GM21360 (cell line): ENCODE results near the gene RTL10.
A peak's percentile ranks its signal among the peaks of the same experiment; 100 is the strongest.

Source experiments
- ATAC-seq: cut with Tn5 transposase; IDR thresholded peaks from one replicate; pipeline ENCODE4 v1.9.1; 2021; ENCODE audit warnings: mild to moderate bottlenecking, moderate library complexity; ENCODE audit not compliant: unreplicated experiment

RTL10 gene

GRCh38 chr22:19864538-19865106 is 9.9 kb upstream of the RTL10 start:
- ATAC-seq, result no peak

GRCh38 chr22:19863571-19863970 is 8.9 kb upstream of the RTL10 start:
- no peak for ATAC-seq

DNA sequence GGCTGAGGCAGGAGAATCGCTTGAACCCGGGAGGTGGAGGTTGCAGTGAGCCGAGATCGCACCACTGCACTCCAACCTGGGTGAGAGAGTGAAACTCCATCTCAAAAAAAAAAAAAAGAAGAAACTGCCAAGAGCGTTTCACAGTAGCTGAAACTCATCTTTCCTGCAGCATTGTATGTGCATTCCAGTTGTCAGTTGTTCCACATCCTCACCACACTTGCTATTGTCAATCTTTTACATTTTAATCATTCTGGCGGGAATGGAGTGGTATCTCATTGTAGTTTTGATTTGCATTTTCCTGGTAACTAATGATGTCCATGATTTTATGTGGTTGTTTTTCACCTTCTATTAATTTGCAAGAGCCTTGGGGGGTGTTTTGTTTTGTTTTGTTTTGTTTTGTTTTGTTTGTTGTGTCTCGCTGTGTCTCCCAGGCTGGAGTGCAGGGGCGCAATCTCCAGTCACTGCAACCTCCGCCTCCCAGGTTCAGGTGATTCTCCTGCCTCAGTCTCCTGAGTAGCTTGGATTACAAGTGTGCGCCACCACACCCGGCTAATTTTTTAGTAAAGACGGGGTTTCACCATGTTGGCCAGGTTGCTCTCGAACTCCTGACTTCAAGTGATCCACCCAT is 8.1 kb upstream of the RTL10 start:
- ATAC-seq, result no peak

GRCh38 chr22:19859861-19860510 is 5.3 kb upstream of the RTL10 start:
- no peak for ATAC-seq

- ATAC-seq, result no peak
Measured at GRCh38 chr22:19857382-19857781, 2.7 kb upstream of the RTL10 start.

DNA sequence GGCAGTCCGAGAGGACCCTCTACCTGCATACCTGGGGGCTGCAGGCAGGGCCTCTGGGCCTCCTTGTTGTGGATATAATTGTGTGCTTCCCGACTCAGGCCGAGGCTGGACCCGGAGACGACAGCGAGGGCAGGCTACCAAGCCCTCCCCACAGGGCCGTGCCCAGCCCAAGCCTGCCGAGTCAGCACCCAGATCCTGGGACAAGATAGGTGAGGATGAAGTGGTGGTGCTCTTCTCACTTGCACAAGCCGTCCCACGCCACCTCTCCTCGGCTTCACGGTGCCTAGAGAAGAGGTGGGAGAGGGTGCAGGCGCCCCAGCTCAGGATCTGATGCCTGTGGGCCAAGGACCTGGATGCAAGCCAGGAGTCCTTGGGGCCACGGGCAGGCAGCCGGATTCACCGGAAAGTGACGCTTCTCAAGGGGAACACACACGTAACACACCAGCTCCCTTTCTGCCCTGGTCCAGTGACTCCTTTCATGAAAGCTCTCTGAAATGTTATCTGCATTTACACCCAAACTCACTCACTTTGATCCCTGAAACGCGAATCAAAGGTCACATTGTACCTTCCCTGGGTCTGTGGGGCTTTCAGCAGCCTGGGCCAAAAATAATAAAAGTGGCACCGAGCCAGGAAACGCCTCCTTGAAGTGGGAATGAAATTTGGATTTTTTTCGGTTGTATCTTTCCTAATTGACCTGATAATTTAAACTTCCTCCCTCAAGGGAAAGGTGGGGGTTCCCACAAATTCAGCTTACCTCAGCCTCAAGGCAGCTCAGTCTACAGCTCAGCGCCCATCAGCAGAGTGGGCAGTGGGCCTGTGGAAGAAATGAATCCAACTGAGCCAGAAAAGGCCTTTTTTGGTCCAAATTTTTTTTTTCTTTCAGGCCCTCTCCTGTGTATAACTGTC is 1.1 kb upstream of the RTL10 start:
- ATAC-seq, result peak; percentile 14

GRCh38 chr22:19853879-19854777 is 546 bp downstream of the RTL10 start:
- ATAC-seq, result peak; percentile 7

DNA sequence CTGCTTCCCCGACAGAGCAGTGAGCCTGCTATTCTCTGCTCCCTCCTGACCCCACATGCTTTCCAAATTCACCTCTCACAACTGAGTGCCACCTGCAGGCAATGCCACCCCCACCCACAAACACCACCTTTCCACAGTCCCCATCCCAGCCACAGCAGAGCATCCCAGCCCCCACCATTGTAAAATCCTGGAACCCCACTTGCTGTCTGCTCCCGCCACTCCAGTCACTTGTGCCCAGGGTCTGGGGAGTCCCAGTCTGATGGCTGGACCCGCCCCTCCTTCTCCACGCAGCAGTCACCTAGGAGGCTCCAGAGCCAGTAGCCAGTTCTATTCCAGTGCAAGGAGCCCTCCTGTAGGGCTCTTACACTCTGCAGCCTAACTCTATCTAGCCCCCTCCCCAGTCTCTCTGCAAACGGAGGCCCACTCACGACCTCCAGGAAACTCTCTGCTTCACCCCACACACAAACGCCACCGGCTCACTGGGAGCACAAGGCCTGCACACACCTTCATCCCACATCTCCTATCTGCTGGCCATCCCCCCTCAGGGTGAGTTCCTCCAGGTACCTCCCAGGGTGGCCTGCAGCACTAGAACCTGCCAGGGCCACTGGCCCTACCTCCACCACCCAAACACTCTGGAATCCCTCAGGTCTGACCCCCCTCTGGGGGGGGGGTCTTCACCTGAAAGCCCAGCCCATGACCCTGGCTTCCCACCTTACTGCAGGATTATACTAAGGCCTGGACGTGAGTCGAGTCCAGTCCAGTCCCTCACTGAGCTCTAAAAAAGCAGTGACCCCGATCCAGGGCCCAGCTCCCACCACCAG is 1.4 kb downstream of the RTL10 start:
- ATAC-seq, result no peak

DNA sequence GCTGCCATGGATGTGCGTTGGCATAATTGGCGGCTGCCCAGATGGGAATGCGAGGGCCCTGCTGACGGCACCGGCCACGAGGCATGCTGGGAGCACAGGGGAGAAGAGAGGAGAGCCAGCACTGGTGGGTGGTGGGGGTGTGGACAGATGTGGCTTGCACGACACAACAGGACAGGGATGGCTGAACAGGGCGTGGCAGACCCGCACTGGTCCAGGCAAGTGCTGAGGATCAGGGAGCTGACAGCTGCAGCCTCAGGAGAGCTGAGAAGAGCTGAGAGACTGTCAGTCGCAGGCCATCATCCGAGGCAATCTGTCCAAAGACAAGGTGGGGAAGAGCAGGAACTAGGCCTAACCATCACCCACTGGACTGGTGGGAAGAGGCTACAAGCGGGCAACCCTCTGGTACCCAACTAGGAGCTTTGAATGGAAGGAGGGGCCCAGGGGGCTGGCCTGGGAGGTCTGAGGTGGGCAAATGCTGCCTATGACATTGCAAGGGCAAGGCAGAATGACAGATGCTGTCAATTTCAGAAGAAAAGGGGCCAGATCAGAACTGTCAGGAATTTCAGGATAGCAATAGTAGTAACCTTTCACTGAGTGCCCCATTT is 2.4 kb downstream of the RTL10 start:
- no peak for ATAC-seq

GRCh38 chr22:19851291-19852176 is 3.1 kb downstream of the RTL10 start:
- no peak for ATAC-seq

DNA sequence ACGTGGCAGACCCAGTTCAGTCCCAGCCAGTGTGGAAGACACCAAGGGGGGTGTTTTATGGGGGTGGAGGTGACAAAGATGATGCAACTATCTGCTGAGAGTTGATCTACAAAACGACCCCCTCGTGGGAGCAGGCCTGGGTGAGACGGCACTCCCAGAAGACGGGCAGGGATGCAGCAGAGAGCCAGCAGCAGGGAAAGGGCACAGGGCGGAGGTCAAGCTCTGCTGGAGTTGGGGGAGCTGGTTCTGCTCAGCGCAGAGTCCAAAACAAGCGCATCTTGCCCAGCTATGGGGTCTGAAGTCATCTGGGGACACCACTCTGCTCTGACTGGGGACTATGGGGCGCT is 3.9 kb downstream of the RTL10 start:
- ATAC-seq, result no peak

GRCh38 chr22:19849835-19850762 is 4.6 kb downstream of the RTL10 start:
- ATAC-seq, result no peak

DNA sequence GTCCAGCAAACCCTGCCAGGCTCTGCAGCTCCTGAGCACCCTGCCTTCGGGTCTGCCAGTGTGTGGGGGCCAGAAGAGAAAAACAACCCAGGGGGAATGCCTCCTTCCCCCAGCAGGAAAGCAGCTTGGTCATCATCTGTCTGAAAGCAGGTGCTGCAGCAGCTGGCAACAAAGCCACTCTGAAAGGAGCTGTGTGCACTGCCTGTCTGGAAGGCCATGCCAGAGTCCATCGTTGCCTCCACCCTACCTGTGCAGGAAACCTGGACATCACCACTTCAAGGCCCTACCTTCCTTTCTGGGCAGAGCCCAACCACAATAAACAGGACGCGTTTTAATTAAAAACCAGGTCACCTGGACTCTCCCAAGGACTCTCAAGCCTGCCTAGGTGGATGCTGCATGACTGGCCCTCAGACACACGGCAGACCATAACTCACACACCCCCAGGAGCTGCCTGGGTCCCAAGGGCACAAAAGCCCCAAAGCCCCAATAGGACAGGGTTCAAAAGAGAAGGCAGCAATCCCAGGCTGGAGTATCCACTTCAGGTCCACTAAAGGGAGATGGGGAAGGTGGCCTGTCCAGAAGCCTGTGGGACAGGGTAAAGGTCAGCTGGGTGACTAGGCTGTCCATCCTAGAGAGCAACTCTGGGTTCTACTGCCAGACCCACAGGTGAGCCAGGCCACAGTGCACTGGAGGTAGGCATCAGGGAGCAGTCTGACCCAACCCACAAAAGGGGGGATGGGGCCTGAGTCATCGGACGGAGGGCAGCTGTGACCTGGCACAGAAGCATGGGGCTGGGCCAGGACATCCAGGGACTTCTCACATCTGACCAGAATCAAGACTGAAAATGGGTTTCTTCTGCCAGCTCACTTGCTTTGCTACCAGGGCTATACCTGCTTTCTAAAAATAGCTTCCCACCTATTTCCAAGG is 6.1 kb downstream of the RTL10 start:
- ATAC-seq, result no peak

DNA sequence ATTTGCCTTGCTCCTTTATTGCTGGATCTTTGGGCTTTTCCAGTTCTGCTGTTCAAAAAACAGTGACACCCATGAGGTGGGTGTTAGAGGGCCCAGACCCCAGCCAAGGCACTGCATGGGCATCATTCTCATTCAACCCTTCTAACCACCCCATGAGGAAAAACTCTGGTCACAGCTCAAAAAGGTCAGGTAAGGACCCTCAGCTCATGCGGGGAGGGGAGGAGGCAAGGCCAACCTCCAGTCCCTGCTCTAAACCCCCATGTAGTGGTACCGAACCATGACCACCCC is 7.4 kb downstream of the RTL10 start:
- ATAC-seq, result no peak

DNA sequence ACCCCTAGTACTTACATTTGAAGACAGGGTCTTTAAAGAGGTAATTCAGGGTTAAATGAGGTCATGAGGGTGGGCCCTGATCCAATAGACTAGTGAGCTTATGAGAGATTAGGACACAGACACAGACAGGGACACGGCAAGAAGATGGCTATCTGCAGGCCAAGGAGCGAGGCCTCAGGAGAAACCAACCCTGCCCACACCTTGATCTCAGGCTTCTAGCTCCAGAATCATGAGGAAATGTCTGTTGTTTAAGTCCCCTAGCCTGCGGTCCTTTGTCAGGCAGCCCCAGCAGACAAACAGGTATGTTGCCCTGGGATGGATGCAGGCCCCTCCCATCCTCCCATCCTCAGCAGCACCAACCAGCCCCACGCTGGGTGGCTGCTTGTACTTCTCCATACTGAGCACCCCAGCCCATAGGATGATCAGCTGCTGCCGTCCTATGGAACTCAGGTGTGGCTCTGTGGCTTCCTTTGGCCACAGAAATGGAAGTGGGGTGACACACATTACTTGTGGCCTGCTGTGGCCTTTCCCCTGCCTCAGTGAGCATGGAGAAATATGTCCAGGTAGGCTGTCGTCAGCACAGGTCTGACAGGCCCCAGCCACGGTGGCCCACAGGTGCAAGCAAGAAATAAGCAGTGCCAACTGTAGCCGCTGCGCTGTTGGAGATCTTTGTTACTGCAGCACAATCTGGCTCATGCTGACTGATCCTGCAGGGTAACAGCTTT is 7.9 kb downstream of the RTL10 start:
- no peak for ATAC-seq
